Cardiac muscle cell (in vitro differentiated cells and primary cell): Measurements from ENCODE around the gene SRD5A1. TPM values are rescaled to one million over a fixed set of nuclear protein-coding genes. Genes with fewer than 3 reads are reported as not detected.

Source experiments
- DNase-seq, 2 donors: peaks; one replicate each; pipeline versions ENCODE4 v3.0.0 to v3.0.0-alpha.2; 2010 to 2017; ENCODE audit warnings: low read depth in 1 of 2, low spot score in 1 of 2
- H3K27ac ChIP-seq: fragments of 200-600 bp; sonication (generic); 2 replicates; pipeline ENCODE4 v1.5.1; 2016
- H3K27me3 ChIP-seq: fragments of 200-600 bp; sonication (generic); 2 replicates; pipeline ENCODE4 v1.6.0; 2016; ENCODE audit warnings: control low read depth
- H3K36me3 ChIP-seq: fragments of 200-600 bp; sonication (generic); 2 replicates; pipeline ENCODE4 v1.5.1; 2016; ENCODE audit warnings: control low read depth
- H3K4me1 ChIP-seq: fragments of 200-600 bp; sonication (generic); 2 replicates; pipeline ENCODE4 v1.8.1; 2017; ENCODE audit warnings: low read depth, mild to moderate bottlenecking, mixed run types
- H3K4me3 ChIP-seq: fragments of 200-600 bp; sonication (generic); 2 replicates; pipeline ENCODE4 v1.5.1; 2016; ENCODE audit warnings: mild to moderate bottlenecking
- H3K9me3 ChIP-seq: fragments of 200-600 bp; sonication (generic); 2 replicates; pipeline ENCODE4 v1.5.1; 2017; ENCODE audit warnings: low read depth, mild to moderate bottlenecking, control low read depth
- polyA plus RNA-seq: library from polyadenylated mRNA; unstranded; fragments of >200 nt; fragmentation: Nextera tagmentation; extraction: Ambion mirVana; gene quantifications from 2 replicates; pipeline ENCODE4 v1.2.1, GENCODE V29; 2016
- total RNA-seq: library from RNA; depleted of rRNA; stranded (reverse); fragments of >200 nt; gene quantifications from 2 replicates; pipeline ENCODE4 v1.2.3, GENCODE V29; 2016
- TF ChIP-seq, protein P1 (sequence below): IDR thresholded peaks from 2 replicates; pipeline ENCODE4 v1.5.1; 2012; ENCODE audit warnings: low read depth, mild to moderate bottlenecking, low read length

The SRD5A1 gene
- total and polyA plus RNA-seq, 2 experiments from 2014 or later: 20.1 to 29.9 TPM

DNA sequence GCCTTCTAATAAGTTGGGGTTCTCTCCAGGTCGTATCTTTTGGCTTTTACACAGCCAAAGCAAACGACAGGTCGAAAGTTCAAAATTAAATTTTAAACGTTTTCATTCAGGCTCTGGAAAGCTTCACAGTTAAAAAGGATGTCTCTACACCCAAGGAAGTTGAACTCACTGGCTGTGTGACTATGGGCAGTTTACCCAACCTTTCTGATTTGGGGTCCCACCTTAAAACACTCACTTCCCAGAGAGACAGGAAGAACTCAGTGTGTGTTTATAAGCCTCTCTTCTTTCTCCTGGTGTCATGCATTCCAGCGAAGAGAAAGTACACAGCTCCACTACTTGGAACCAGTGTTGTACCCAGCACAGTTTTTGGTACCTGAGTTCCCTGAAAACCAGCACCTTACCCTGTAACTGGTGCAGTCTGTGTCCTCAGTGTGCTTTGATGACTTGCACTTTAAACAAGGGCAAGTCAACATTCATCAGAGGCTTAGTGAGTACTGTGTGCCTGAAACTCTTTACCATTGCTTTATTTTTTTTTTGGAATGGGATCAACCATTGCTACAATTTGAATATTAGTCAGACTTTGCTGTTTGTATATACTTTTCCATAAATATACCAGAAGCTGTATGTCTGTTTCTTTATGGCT lies 1.7 kb downstream of the SRD5A1 start:
- TF ChIP-seq, protein P1, sequence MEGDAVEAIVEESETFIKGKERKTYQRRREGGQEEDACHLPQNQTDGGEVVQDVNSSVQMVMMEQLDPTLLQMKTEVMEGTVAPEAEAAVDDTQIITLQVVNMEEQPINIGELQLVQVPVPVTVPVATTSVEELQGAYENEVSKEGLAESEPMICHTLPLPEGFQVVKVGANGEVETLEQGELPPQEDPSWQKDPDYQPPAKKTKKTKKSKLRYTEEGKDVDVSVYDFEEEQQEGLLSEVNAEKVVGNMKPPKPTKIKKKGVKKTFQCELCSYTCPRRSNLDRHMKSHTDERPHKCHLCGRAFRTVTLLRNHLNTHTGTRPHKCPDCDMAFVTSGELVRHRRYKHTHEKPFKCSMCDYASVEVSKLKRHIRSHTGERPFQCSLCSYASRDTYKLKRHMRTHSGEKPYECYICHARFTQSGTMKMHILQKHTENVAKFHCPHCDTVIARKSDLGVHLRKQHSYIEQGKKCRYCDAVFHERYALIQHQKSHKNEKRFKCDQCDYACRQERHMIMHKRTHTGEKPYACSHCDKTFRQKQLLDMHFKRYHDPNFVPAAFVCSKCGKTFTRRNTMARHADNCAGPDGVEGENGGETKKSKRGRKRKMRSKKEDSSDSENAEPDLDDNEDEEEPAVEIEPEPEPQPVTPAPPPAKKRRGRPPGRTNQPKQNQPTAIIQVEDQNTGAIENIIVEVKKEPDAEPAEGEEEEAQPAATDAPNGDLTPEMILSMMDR: no peak
- Histone ChIP-seq H3K36me3 (peaks cover 6% of the 10 kb centered on the region), H3K4me1 (peaks cover 6% of the 10 kb centered on the region), H3K4me3 (no peak overlapping the region), H3K27ac (no peak overlapping the region), H3K27me3 (no peaks in the 10 kb centered on the region), H3K9me3 (no peaks in the 10 kb centered on the region)
- DNase-seq: no peak

DNA sequence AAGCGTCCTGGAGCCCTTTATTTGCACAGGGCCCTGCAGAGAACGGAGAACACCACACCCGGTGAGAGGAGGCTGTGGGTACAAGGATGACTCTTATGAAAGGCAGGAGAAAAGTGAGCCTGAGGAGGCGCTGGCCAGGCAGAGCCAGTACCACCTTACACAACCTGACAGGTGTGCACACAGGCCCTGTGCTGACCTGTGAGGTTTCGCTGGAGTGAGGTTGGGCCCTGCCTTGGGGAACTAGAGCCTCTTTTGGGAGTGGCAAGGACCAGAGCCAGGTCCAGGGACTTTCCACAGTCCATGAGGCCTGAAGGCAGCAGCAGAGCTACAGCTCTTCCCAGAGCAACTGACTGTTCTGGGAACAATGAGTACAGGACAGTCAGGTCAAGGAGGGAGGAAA lies 3.1 kb downstream of the SRD5A1 start:
- Histone ChIP-seq H3K36me3 (peaks cover 2% of the 10 kb centered on the region), H3K27ac (no peak overlapping the region), H3K9me3 (no peaks in the 10 kb centered on the region), H3K4me3 (no peak overlapping the region), H3K27me3 (no peaks in the 10 kb centered on the region), H3K4me1 (peaks cover 6% of the 10 kb centered on the region)
- no peak for DNase-seq
- TF ChIP-seq, protein P1: no peak

DNA sequence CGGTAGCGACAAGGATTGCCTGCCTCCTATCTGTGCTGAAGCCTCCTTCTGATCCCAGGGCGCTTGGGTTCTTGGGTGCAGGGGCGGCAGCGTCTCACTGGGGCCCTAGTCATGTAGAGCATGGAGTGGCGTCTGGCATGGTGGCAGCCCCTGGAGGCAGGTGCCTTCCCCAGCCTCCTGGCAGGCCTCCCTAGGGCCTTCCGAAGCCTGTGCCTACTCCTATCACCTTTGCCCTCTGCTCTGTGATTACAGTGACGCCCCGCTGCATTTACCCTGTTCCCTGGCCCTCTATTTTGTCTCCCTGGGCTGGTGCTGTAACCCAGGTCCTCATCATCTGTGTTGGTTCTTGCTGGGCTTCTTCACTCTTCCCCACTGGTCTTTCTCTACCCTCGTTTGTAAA lies 3.8 kb downstream of the SRD5A1 start:
- no peak for DNase-seq
- TF ChIP-seq, protein P1: no peak
- Histone ChIP-seq H3K4me3 (no peak overlapping the region), H3K27me3 (no peaks in the 10 kb centered on the region), H3K36me3 (no peaks in the 10 kb centered on the region), H3K27ac (no peak overlapping the region), H3K9me3 (no peaks in the 10 kb centered on the region), H3K4me1 (peaks cover 2% of the 10 kb centered on the region)

DNA sequence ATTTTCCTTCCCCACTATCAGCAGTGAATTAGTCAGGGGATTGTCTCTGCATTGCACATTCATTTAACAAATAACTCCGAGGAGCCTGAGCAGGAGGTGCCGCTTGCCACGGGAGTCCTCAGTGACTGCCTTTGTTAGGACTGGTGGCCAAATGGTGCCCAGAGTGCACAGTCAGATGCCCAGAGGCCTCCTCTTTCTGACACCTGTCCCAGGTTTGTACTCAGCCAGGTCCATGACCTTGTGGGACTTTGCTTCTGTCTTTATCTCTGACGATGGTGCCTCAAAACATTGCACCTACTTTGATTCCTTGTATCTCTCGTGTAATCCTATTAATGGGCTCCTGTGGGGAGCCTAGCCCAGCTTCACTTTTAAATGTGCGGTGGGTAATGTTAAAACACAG lies 4.3 kb downstream of the SRD5A1 start:
- Histone ChIP-seq H3K27me3 (no peaks in the 10 kb centered on the region), H3K4me1 (no peaks in the 10 kb centered on the region), H3K4me3 (no peak overlapping the region), H3K36me3 (no peaks in the 10 kb centered on the region), H3K9me3 (no peaks in the 10 kb centered on the region), H3K27ac (no peak overlapping the region)
- no peak for DNase-seq
- TF ChIP-seq, protein P1: no peak

DNA sequence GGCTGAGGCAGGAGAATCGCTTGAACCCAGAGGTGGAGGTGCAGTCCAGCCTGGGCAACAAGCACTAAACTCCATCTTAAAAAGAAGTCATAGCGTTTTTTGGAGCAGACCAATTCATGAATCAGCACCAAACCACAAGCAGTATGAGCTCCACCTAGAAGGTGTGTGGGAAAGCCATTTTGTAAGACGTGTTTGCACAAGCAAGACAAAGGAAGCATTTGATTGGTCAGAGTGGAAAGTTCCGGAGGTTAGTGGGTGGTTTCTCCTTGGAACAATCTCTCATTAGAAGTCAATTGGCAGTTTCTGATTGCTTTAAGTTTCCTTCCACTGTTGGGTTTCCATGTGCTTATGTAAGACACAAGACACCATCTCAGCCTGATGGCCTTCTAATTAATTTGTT lies 5.0 kb downstream of the SRD5A1 start:
- no peak overlapping the region for H3K27ac ChIP-seq
- no peaks in the 10 kb centered on the region for H3K4me1 ChIP-seq
- no peak overlapping the region for H3K4me3 ChIP-seq
- DNase-seq: no peak
- no peaks in the 10 kb centered on the region for H3K9me3 ChIP-seq
- H3K27me3 ChIP-seq: no peaks in the 10 kb centered on the region
- TF ChIP-seq, protein P1: no peak
- H3K36me3 ChIP-seq: no peaks in the 10 kb centered on the region
